ENCODE measurements around the gene PRSS22. TPM values are rescaled to one million over a fixed set of nuclear protein-coding genes. Genes with fewer than 3 reads are reported as not detected.

The PRSS22 gene
- total and polyA plus RNA-seq, 2 experiments from 2014 or later, result 1.3 to 2.0 TPM

- TF ChIP-seq ZNF462 (CRISPR knock-in tag; IDR thresholded peaks at IDR 0.05) (no peak), POLR2AphosphoS5 (IDR thresholded peaks at IDR 0.05; ENCODE audit: low read depth) (no peak), ETS1 (IDR thresholded peaks at IDR 0.05) (no peak), ZNF114 (CRISPR knock-in tag; IDR thresholded peaks at IDR 0.05) (no peak)
These were observed 16.2 kb downstream of the PRSS22 start (continued) for GRCh38 chr16:2841606-2842339.

GRCh38 chr16:2840914-2841313 is 17.1 kb downstream of the PRSS22 start:
- Mint-ChIP-seq H3K36me3 (ENCODE audit: low read depth) (no peaks in the 10 kb centered on the region), H3K4me1 (peaks cover 13% of the 10 kb centered on the region), H3K27ac (no peak overlapping the region), H3K9me3 (peaks cover 7% of the 10 kb centered on the region), H3K4me3 (no peak overlapping the region), H3K27me3 (ENCODE audit: insufficient read depth, low read depth, poor library complexity) (peaks cover 14% of the 10 kb centered on the region)
- Histone ChIP-seq H3K79me2 (replicated peaks; ENCODE audit: insufficient read depth) (no peaks in the 10 kb centered on the region), H4K20me1 (replicated peaks; ENCODE audit: insufficient read depth) (no peaks in the 10 kb centered on the region), H3K27me3 (ENCODE audit: insufficient read depth) (peaks cover 13% of the 10 kb centered on the region; the same call in 1 of the 2 replicates), H3K4me3 (no peak overlapping the region), H3K4me1 (ENCODE audit: insufficient read depth) (no peaks in the 10 kb centered on the region), H2AFZ (no peak overlapping the region), H3K36me3 (ENCODE audit: insufficient read depth) (no peaks in the 10 kb centered on the region), H3F3A (replicated peaks; ENCODE audit: low read depth) (no peaks in the 10 kb centered on the region; the same call in 1 of the 2 replicates), H3K27ac (ENCODE audit: low read depth) (no peak overlapping the region), H3K4me2 (no peak overlapping the region), H3K9me2 (ENCODE audit: insufficient read depth) (no peaks in the 10 kb centered on the region)
- ATAC-seq, result no peak
- no peak for DNase-seq (ENCODE audit: low spot score)
- TF ChIP-seq CREB1 (CRISPR knock-in tag; IDR thresholded peaks at IDR 0.05; ENCODE audit: low read depth) (no peak), POLR2AphosphoS5 (IDR thresholded peaks at IDR 0.05; ENCODE audit: low read depth) (no peak), JUNB (IDR thresholded peaks at IDR 0.05; ENCODE audit: unreplicated experiment) (no peak), ETS1 (IDR thresholded peaks at IDR 0.05) (no peak), ZNF331 (CRISPR knock-in tag; IDR thresholded peaks at IDR 0.05; ENCODE audit: low read depth) (no peak), NANOG (IDR thresholded peaks at IDR 0.05; ENCODE audit: borderline replicate concordance) (no peak), EZH2phosphoT487 (IDR thresholded peaks at IDR 0.05; ENCODE audit: unreplicated experiment) (no peak)

All from GM23338 (cell line).